Pancreas (tissue), 10 donors: ENCODE results near the gene MRGPRX2. TPM values are rescaled to one million over a fixed set of nuclear protein-coding genes. Genes with fewer than 3 reads are reported as not detected.

Experiments
- ATAC-seq, 4 donors: fragments of 200-7000 bp; cut with Tn5 transposase; one replicate each; pipeline versions ENCODE4 v1.8.0 to v1.9.1; 2020; ENCODE audit warnings: mild to moderate bottlenecking in 4 of 4, moderate library complexity in 4 of 4
- DNase-seq, 6 donors: peaks; one replicate each; pipeline ENCODE4 v3.0.0-alpha.2; 2020
- FAIRE-seq: peaks from 2 replicates; lab custom pipeline; 2012; peaks lifted over from hg19 to GRCh38; lab: Jason Lieb, UNC
- H3K27ac ChIP-seq, 4 donors: fragments of 200-600 bp; sonication (generic); 1 replicate in 3 of 4; 2 replicates in 1 of 4; pipeline versions ENCODE4 v1.5.0 to v1.8.0; 2020
- H3K27me3 ChIP-seq, 4 donors: fragments of 200-600 bp; one replicate each; pipeline ENCODE4 v1.8.0; 2021
- H3K36me3 ChIP-seq, 3 donors: fragments of 200-600 bp; sonication (generic) in 1 of 3; one replicate each; pipeline versions ENCODE4 v1.5.0 to v1.8.0; 2020 to 2021
- H3K4me1 ChIP-seq, 3 donors: fragments of 200-600 bp; one replicate each; pipeline ENCODE4 v1.8.0; 2021
- H3K4me3 ChIP-seq, 4 donors: fragments of 200-600 bp; sonication (generic) in 2 of 4; one replicate each; pipeline versions ENCODE4 v1.5.0 to v1.8.0; 2020 to 2021
- H3K9me3 ChIP-seq, 4 donors: fragments of 200-600 bp; one replicate each; pipeline ENCODE4 v1.8.0; 2021
- CTCF ChIP-seq, 4 donors: fragments of 200-600 bp; sonication (generic) in 3 of 4; IDR thresholded peaks; one replicate each; pipeline versions ENCODE4 v1.5.0 to v1.8.0; 2021; ENCODE audit warnings: antibody characterized with exemption in 4 of 4
- WGBS, 2 donors: extraction: QIAGEN DNeasy Blood & Tissue Kit; methylation state at CpG; one replicate each; pipeline ENCODE4 v1.1.7; 2013; 5-methylcytosine and 5-hydroxymethylcytosine counted together
- intact Hi-C, 3 donors: fragments of 100-400 bp; cut with DNase I; formaldehyde crosslinking; loops; one replicate each; pipeline versions ENCODE4 v1.11.1 to v1.14.2; 2022
- polyA plus RNA-seq, 2 donors: library from polyadenylated mRNA; stranded (reverse); fragments of 200-250 nt; gene quantifications; one replicate each; pipeline ENCODE4 v1.2.3, GENCODE V29; 2013
- total RNA-seq, 6 donors: library from RNA; stranded (reverse); fragmentation: NEBNext Ultra II Directional in 4 of 6; extraction: Animal tissue kit (Norgen Biotek cat#: 25700) in 4 of 6; gene quantifications; one replicate each; pipeline versions ENCODE4 v1.2.1 to v1.2.4, GENCODE V29; 2021 to 2023
- donor health status: healthy with polysubstance abuse.
- donor health status: DM: no; HTN: no; CAD: no; lungs with moderate emphysema.
- donor health status: DM: no; HTN: no; CAD: no.
- donor health status: control.
- donor health status: control.
- donor health status: Bipolar disorder and iron deficiency.
- donor health status: DM: yes; HTN: yes; CAD: no.
- donor health status: DM: no; HTN: no; CAD: no.
- donor health status: DM: no; HTN: no; CAD: no.
- donor health status: DM: yes; HTN: yes; CAD: no.

The MRGPRX2 gene
- total and polyA plus RNA-seq, 8 donors = 0.05 to 0.09 TPM; not detected in 6

DNA sequence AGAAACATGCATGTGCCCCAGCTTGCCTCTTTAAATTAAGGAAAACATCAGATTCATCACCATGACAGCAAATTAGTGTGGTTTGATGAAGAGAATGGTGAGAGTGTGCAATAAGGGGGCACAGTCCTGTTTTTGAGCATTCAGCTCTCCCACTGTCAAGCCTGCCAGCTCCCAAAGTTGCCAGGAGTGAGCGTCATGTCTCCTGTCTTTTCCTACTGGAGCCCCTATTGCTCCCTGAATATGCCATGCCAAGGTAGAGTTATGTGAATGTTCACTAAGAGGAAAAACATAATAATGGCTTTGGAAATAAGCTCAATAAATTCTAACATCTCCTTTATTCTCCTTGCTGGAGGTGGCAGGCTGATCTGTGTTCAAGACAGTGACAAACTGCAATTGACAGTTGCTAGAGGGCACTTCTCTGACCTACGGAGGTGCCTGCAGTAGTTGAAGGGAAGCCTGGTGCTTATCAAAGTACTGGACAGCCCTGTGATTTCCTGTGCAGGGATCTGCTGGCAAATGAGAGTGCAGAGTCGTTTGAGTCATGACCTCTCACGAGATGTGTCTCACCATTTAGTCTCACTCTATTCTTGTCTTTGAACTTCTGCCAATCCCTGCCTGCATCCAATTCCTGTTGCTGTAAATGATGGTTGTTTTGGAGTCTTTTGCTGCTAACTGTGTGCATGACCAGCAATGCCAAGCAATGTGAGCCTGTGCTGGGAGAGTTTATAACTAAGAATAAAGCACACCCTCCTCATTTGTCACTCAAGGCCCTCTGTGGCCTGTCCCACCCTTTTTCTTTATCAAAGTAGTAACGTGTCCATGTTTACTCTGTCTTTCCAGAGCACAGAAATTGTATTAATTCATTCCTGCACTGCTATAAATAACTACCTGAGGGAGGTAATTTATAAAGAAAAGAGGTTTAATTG is 34.8 kb downstream of the MRGPRX2 start:
- intact Hi-C loops = no loop called here

GRCh38 chr11:19020831-19021230 is 39.7 kb downstream of the MRGPRX2 start:
- FAIRE-seq (no peak), DNase-seq (no peak), ATAC-seq (no peak)
- Histone ChIP-seq H3K9me3 (no peaks in the 10 kb centered on the region), H3K27me3 (no peaks in the 10 kb centered on the region), H3K4me1 (no peaks in the 10 kb centered on the region), H3K4me3 (no peak overlapping the region), H3K36me3 (no peaks in the 10 kb centered on the region), H3K27ac (no peak overlapping the region)
- intact Hi-C loops = no loop called here
- TF ChIP-seq CTCF (IDR thresholded peaks at IDR 0.05) = no peak

More for the DNA sequence above, 34.8 kb downstream of the MRGPRX2 start:
- TF ChIP-seq CTCF (IDR thresholded peaks at IDR 0.05) = no peak
- Histone ChIP-seq H3K9me3 (no peaks in the 10 kb centered on the region), H3K27me3 (no peaks in the 10 kb centered on the region), H3K36me3 (no peaks in the 10 kb centered on the region), H3K4me1 (no peaks in the 10 kb centered on the region), H3K27ac (no peak overlapping the region), H3K4me3 (no peak overlapping the region)
- no peak for ATAC-seq
- no peak for FAIRE-seq
- DNase-seq = no peak
- 32 to 35% methylated on average over 5 of the region's 5 CpGs for WGBS, 2 donors

DNA sequence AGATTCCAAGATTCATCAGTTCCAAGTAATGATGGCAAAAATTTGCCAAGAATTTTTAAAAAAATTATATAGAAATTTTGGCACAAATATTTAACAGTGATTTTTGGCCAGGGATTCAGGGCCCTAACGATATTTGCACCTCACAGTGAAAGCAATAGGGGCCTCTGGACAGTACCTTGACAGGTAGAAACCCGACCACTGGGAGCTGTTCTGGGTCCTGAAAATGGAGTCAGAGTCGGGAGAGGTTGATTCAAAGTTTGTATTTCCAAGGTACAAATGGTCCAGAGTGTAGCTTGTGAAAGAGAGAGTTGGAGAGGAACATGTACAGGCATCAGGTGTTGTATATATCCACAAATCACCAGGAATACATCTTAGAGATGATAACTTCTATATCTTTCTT is 41.6 kb downstream of the MRGPRX2 start:
- Histone ChIP-seq H3K4me3 (no peak overlapping the region), H3K27me3 (no peaks in the 10 kb centered on the region), H3K9me3 (no peaks in the 10 kb centered on the region), H3K4me1 (no peaks in the 10 kb centered on the region), H3K36me3 (no peaks in the 10 kb centered on the region), H3K27ac (no peak overlapping the region)
- no peak for TF ChIP-seq CTCF (IDR thresholded peaks at IDR 0.05)
- intact Hi-C loops = no loop called here
- WGBS, 2 donors = 4 to 6% methylated on average over 3 of the region's 3 CpGs
- DNase-seq = no peak
- no peak for ATAC-seq
- FAIRE-seq = no peak

DNA sequence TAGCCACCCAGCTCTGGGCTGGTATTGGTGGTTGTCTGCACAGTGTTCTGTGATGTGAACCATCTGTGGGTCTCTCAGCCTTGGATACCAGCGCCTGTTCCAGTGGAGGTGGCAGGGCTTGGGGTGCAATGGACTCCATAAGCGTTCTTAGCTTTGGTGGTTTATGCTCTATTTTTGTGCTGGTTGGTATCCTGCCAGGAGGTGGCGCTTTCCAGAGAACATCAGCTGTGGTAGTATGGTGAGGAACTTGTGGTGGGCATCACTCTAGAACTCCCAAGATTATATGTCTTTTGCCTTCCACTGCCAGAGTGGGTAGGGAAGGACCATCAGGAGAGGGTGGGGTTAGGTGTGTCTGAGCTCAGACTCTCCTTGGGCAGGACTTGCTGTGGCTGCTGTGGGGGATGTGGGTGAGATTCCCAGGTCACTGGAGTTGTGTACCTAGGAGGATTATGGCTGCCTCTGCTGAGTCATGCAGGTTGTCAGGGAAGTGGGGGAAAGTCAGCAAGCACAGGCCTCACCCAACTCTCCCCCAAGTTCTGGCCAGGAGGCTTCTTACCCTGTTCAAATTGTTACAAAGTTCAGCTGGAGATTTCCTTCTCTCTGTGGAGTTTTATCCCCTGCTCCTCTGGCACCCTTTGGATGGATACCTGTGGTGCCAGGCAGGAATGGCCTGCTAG is 47.2 kb downstream of the MRGPRX2 start:
- no peak for TF ChIP-seq CTCF (IDR thresholded peaks at IDR 0.05)
- no peak for FAIRE-seq
- no peak for DNase-seq

GRCh38 chr11:19012636-19013035 is 47.9 kb downstream of the MRGPRX2 start:
- H3K4me1 ChIP-seq = no peaks in the 10 kb centered on the region
- intact Hi-C loops = no loop called here
- H3K9me3 ChIP-seq = no peaks in the 10 kb centered on the region
- no peaks in the 10 kb centered on the region for H3K36me3 ChIP-seq
- ATAC-seq = no peak
- no peak for TF ChIP-seq CTCF (IDR thresholded peaks at IDR 0.05)
- no peak for FAIRE-seq
- H3K4me3 ChIP-seq = no peak overlapping the region
- no peaks in the 10 kb centered on the region for H3K27me3 ChIP-seq
- DNase-seq = no peak
- H3K27ac ChIP-seq = no peak overlapping the region

More for the DNA sequence above, 47.2 kb downstream of the MRGPRX2 start:
- Histone ChIP-seq H3K4me3 (no peak overlapping the region), H3K9me3 (no peaks in the 10 kb centered on the region), H3K27ac (no peak overlapping the region), H3K36me3 (no peaks in the 10 kb centered on the region), H3K27me3 (no peaks in the 10 kb centered on the region), H3K4me1 (no peaks in the 10 kb centered on the region)
- 54 to 63% methylated on average over 3 of the region's 3 CpGs for WGBS, 2 donors
- intact Hi-C loops = no loop called here
- ATAC-seq = no peak
